Immature natural killer cell (primary cell): ENCODE measurements around the gene PRRC2B. TPM values are rescaled to one million over a fixed set of nuclear protein-coding genes. Genes with fewer than 3 reads are reported as not detected.
"Not testable (repeated sequence)": the region's sequence is repeated elsewhere in the genome, so short reads cannot be mapped to it uniquely, and the experiment has no call there.

Experiments
- DNase-seq, 3 donors: peaks; one replicate each; pipeline ENCODE4 v3.0.0; 2022; ENCODE audit warnings: mixed read lengths in 1 of 3
- H3K27ac Mint-ChIP-seq, 6 donors: one replicate each; pipeline ENCODE4 v1.8.0; 2020; ENCODE audit warnings: mixed read lengths in 6 of 6, mild to moderate bottlenecking in 5 of 6, inconsistent platforms in 4 of 6, moderate library complexity in 3 of 6
- H3K27me3 Mint-ChIP-seq, 3 donors: one replicate each; pipeline ENCODE4 v1.8.0; 2020 to 2021; ENCODE audit warnings: low read depth in 3 of 3, mild to moderate bottlenecking in 3 of 3, mixed read lengths in 3 of 3, moderate library complexity in 3 of 3, inconsistent platforms in 1 of 3
- H3K36me3 Mint-ChIP-seq, 3 donors: one replicate each; pipeline ENCODE4 v1.8.0; 2020; ENCODE audit warnings: mixed read lengths in 3 of 3, inconsistent platforms in 2 of 3, mild to moderate bottlenecking in 2 of 3
- H3K4me1 Mint-ChIP-seq, 2 donors: one replicate each; pipeline ENCODE4 v1.8.0; 2020; ENCODE audit warnings: inconsistent platforms in 2 of 2, mild to moderate bottlenecking in 2 of 2, mixed read lengths in 2 of 2, moderate library complexity in 1 of 2
- H3K4me3 Mint-ChIP-seq, 5 donors: one replicate each; pipeline ENCODE4 v1.8.0; 2020; ENCODE audit warnings: mild to moderate bottlenecking in 5 of 5, mixed read lengths in 5 of 5, inconsistent platforms in 3 of 5, moderate library complexity in 3 of 5
- H3K9me3 Mint-ChIP-seq, 6 donors: one replicate each; pipeline ENCODE4 v1.8.0; 2020; ENCODE audit warnings: mild to moderate bottlenecking in 6 of 6, mixed read lengths in 6 of 6, inconsistent platforms in 4 of 6, moderate library complexity in 3 of 6
- polyA plus RNA-seq, 3 donors: library from polyadenylated mRNA; unstranded; fragments of 300-500 nt; fragmentation: Illumina TruSeq; gene quantifications; one replicate each; pipeline ENCODE4 v1.2.3, GENCODE V29; 2021

Gene PRRC2B
- polyA plus RNA-seq: 10 to 100 TPM in 1 of 3 donors, 1 to 10 TPM in 2; 2.0 to 48.1 (median 9.6) TPM

- no peaks in the 10 kb centered on the region for H3K9me3 Mint-ChIP-seq
- H3K4me1 Mint-ChIP-seq: peaks cover 47 to 49% of the 10 kb centered on the region in 2 donors
Measured at GRCh38 chr9:131393622-131394463, at the start of gene PRRC2B. TSS of gene PRRC2B (plus strand) at chr9:131394086. CDS start at chr9:131430145, 36,059 bp downstream.

DNA sequence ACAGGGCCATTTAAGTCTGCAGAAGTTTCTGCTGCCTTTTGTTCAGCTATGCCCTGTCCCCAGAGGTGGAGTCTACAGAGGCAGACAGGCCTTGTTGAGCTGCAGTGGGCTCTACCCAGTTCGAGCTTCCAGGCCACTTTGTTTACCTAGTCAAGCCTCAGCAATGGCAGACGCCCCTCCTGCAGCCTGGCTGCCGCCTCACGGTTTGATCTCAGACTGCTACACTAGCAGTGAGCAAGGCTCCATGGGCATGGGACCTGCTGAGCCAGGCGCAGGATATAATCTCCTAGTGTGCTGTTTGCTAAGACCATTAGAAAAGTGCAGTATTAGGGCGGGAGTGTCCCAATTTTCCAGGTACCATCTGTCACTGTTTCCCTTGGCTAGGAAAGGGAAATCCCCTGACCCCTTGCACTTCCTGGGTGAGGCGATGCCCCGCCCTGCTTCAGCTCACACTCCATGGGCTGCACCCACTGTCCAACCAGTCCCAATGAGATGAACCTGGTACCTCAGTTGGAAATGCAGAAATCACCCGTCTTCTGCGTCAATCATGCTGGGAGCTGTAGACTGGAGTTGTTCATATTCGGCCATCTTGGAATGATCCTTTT is 48.9 kb upstream of the PRRC2B start:
- not testable (repeated sequence) for DNase-seq, H3K4me3 Mint-ChIP-seq, H3K4me1 Mint-ChIP-seq, H3K9me3 Mint-ChIP-seq, H3K27ac Mint-ChIP-seq, H3K27me3 Mint-ChIP-seq, H3K36me3 Mint-ChIP-seq

More at GRCh38 chr9:131393622-131394463, at the start of gene PRRC2B:
- H3K4me3 Mint-ChIP-seq: peak within 1 kb of the TSS; percentile 89 to 96 (median 93)
- peaks cover 16 to 20% (median 18%) of the 10 kb centered on the region in 3 donors for H3K27me3 Mint-ChIP-seq
- H3K27ac Mint-ChIP-seq: peak within 1 kb of the TSS; percentile 87 to 98 (median 94)
- no peaks in the 10 kb centered on the region for H3K36me3 Mint-ChIP-seq
- peak; percentile 78 to 83 (median 82) for DNase-seq

- no peak for DNase-seq
- Mint-ChIP-seq H3K4me1 (peaks cover 0 to 7% of the 10 kb centered on the region in 2 donors), H3K27ac (no peak overlapping the region), H3K4me3 (no peak overlapping the region), H3K27me3 (peaks cover 1 to 5% (median 1%) of the 10 kb centered on the region in 3 donors), H3K36me3 (no peaks in the 10 kb centered on the region), H3K9me3 (no peaks in the 10 kb centered on the region)
Measured at GRCh38 chr9:131346559-131346958, 47.3 kb upstream of the PRRC2B start.

DNA sequence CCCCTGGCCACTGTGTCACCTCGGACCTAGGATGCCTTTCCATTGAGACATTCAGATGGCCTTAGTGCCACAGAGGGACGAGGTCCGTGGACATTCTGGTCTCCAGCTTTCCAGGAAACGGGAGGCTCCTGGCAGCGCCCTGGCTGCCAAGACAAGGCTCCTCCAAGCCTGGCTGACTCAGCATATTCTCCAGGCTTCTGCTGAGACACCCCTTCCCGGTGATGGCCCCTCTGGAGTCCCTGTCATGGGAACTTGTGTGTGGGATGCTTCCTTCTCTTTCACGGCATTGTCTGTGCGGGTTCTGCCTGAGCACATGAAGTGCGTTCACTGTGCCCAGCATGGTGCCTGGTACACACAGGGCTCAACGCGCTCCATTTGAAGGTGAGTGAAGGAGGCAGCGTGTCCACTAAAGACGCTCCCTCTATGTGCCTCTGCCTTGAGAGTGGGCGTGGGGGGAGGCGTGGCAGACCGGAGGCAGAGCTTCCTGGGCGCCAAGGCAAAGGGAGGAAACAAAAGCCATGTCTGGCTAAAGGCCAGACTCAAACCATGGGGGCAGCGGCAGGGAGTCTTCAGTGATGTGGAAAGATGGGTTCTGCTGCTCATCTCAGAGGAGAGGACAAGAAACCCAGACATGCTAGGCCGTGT is 46.4 kb upstream of the PRRC2B start:
- Mint-ChIP-seq H3K9me3 (no peaks in the 10 kb centered on the region), H3K4me1 (peaks cover 0 to 7% of the 10 kb centered on the region in 2 donors), H3K36me3 (no peaks in the 10 kb centered on the region), H3K27me3 (peaks cover 0 to 5% (median 1%) of the 10 kb centered on the region in 3 donors), H3K27ac (no peak overlapping the region), H3K4me3 (no peak overlapping the region)
- no peak for DNase-seq

- H3K4me1 Mint-ChIP-seq: peaks cover 0 to 7% of the 10 kb centered on the region in 2 donors
Measured at GRCh38 chr9:131348631-131349521, 45.0 kb upstream of the PRRC2B start.

GRCh38 chr9:131349522-131349880 is 44.4 kb upstream of the PRRC2B start:
- H3K36me3 Mint-ChIP-seq: no peaks in the 10 kb centered on the region
- H3K27ac Mint-ChIP-seq: no peak overlapping the region
- H3K27me3 Mint-ChIP-seq: peaks cover 0 to 3% (median 0%) of the 10 kb centered on the region in 3 donors
- H3K4me1 Mint-ChIP-seq: peaks cover 0 to 7% of the 10 kb centered on the region in 2 donors
- no peak for DNase-seq
- H3K4me3 Mint-ChIP-seq: no peak overlapping the region
- no peaks in the 10 kb centered on the region for H3K9me3 Mint-ChIP-seq

More at GRCh38 chr9:131348631-131349521, 45.0 kb upstream of the PRRC2B start:
- no peak for DNase-seq
- Mint-ChIP-seq H3K36me3 (no peaks in the 10 kb centered on the region), H3K27ac (no peak overlapping the region), H3K9me3 (no peaks in the 10 kb centered on the region), H3K27me3 (peaks cover 0 to 4% (median 0%) of the 10 kb centered on the region in 3 donors), H3K4me3 (no peak overlapping the region)

GRCh38 chr9:131349881-131350563 is 43.9 kb upstream of the PRRC2B start:
- H3K9me3 Mint-ChIP-seq: no peaks in the 10 kb centered on the region
- no peaks in the 10 kb centered on the region for H3K36me3 Mint-ChIP-seq
- peak overlapping the region in 1 of 5 donors; percentile 27 for H3K4me3 Mint-ChIP-seq
- DNase-seq: peak; percentile 74 to 81 (median 76)
- H3K27me3 Mint-ChIP-seq: peaks cover 0 to 3% (median 1%) of the 10 kb centered on the region in 3 donors
- H3K4me1 Mint-ChIP-seq: peaks cover 0 to 7% of the 10 kb centered on the region in 2 donors
- no peak overlapping the region for H3K27ac Mint-ChIP-seq

- not testable (repeated sequence) for DNase-seq
Measured at GRCh38 chr9:131356479-131356878, 37.4 kb upstream of the PRRC2B start.

DNA sequence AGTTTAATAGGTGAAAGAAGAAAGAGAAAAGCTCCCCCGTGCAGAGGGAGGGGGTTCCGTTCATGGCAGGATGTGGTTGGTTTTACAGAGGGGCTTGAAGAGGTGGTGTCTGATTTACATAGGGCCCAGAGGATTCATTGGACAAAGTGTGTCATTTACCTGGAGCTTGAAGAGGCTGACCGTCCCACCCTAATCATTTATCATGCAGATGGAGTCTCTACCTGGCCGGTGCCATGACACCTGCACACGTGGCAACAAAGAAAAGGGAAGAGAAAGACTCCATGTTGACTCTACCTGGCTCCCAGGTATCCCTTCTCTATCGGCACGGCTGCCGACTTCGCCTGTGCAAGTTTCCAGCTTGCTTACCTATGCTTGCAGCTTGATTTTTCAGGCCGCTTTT is 35.3 kb upstream of the PRRC2B start:
- no peak overlapping the region for H3K4me3 Mint-ChIP-seq
- peaks cover 0 to 2% (median 0%) of the 10 kb centered on the region in 3 donors for H3K27me3 Mint-ChIP-seq
- no peaks in the 10 kb centered on the region for H3K9me3 Mint-ChIP-seq
- H3K27ac Mint-ChIP-seq: no peak overlapping the region
- no peaks in the 10 kb centered on the region for H3K36me3 Mint-ChIP-seq
- no peak for DNase-seq
- peaks cover 0 to 4% of the 10 kb centered on the region in 2 donors for H3K4me1 Mint-ChIP-seq

More at GRCh38 chr9:131356479-131356878, 37.4 kb upstream of the PRRC2B start:
- H3K4me3 Mint-ChIP-seq, H3K9me3 Mint-ChIP-seq, H3K4me1 Mint-ChIP-seq, H3K36me3 Mint-ChIP-seq, H3K27me3 Mint-ChIP-seq, H3K27ac Mint-ChIP-seq: not testable (repeated sequence)

GRCh38 chr9:131361202-131361833 is 32.6 kb upstream of the PRRC2B start:
- Mint-ChIP-seq H3K4me1 (peaks cover 0 to 4% of the 10 kb centered on the region in 2 donors), H3K9me3 (no peaks in the 10 kb centered on the region), H3K27me3 (no peaks in the 10 kb centered on the region), H3K4me3 (no peak overlapping the region), H3K36me3 (no peaks in the 10 kb centered on the region), H3K27ac (no peak overlapping the region)
- DNase-seq: no peak

GRCh38 chr9:131365546-131365945 is 28.3 kb upstream of the PRRC2B start:
- no peaks in the 10 kb centered on the region for H3K9me3 Mint-ChIP-seq
- no peak overlapping the region for H3K4me3 Mint-ChIP-seq
- H3K4me1 Mint-ChIP-seq: peaks cover 0 to 2% of the 10 kb centered on the region in 2 donors
- H3K27me3 Mint-ChIP-seq: no peaks in the 10 kb centered on the region
- no peak for DNase-seq
- H3K36me3 Mint-ChIP-seq: no peaks in the 10 kb centered on the region
- H3K27ac Mint-ChIP-seq: no peak overlapping the region

GRCh38 chr9:131366761-131367401 is 27.0 kb upstream of the PRRC2B start:
- Mint-ChIP-seq H3K27ac (no peak overlapping the region), H3K9me3 (no peaks in the 10 kb centered on the region)

More at GRCh38 chr9:131366761-131367401, 27.0 kb upstream of the PRRC2B start:
- Mint-ChIP-seq H3K4me3 (no peak overlapping the region), H3K27me3 (no peaks in the 10 kb centered on the region), H3K4me1 (peaks cover 1% of the 10 kb centered on the region in 2 donors), H3K36me3 (no peaks in the 10 kb centered on the region)
- peak in 2 of 3 donors; percentile 20 to 22 for DNase-seq
